ENCODE results near the gene FKBP7. TPM values are rescaled to one million over a fixed set of nuclear protein-coding genes. Genes with fewer than 3 reads are reported as not detected.
A peak's percentile ranks its signal among the peaks of the same experiment; 100 is the strongest.

FKBP7 gene
- total and polyA plus RNA-seq, 2 of the 13 experiments (the other 11 are each of a cell fraction or from before 2014, with no cell fraction given) = 12.4 to 14.8 TPM

GRCh38 chr2:178479275-178479616 lies 846 bp upstream of the FKBP7 start (continued):
- TF ChIP-seq FOXO4 (CRISPR knock-in tag; conservative IDR thresholded peaks at IDR 0.05) = 0 out of 2 replicates have a peak, but pooled peaks have one; percentile 10
- no peak for TF ChIP-seq FIP1L1 (IDR thresholded peaks at IDR 0.05; ENCODE audit: borderline replicate concordance, insufficient read depth, low read depth, low read length)
- TF ChIP-seq ADNP (CRISPR knock-in tag; IDR thresholded peaks at IDR 0.05) = no peak
- TF ChIP-seq NFIC (IDR thresholded peaks at IDR 0.05; ENCODE audit: low read length) = no peak
- no peak for TF ChIP-seq ZNF770 (CRISPR knock-in tag; IDR thresholded peaks at IDR 0.05)
- TF ChIP-seq ZNF337 (CRISPR knock-in tag; IDR thresholded peaks at IDR 0.05; ENCODE audit: borderline replicate concordance, low read depth) = no peak
- TF ChIP-seq HIVEP1 (CRISPR knock-in tag; IDR thresholded peaks at IDR 0.05) = no peak
- no peak for TF ChIP-seq NFRKB (IDR thresholded peaks at IDR 0.05)
- TF ChIP-seq ZKSCAN8 (CRISPR knock-in tag; IDR thresholded peaks at IDR 0.05; ENCODE audit: borderline replicate concordance) = no peak
- TF ChIP-seq ZNF512B (CRISPR knock-in tag; IDR thresholded peaks at IDR 0.05; ENCODE audit: borderline replicate concordance) = no peak
- TF ChIP-seq ZNF879 (CRISPR knock-in tag; IDR thresholded peaks at IDR 0.05) = no peak
- TF ChIP-seq HMG20A (CRISPR knock-in tag; IDR thresholded peaks at IDR 0.05; ENCODE audit: borderline replicate concordance) = no peak
- no peak for TF ChIP-seq HOXA5 (CRISPR knock-in tag; IDR thresholded peaks at IDR 0.05)
- TF ChIP-seq AHDC1 (CRISPR knock-in tag; IDR thresholded peaks at IDR 0.05; ENCODE audit: borderline replicate concordance) = no peak
- TF ChIP-seq FOXO1 (CRISPR knock-in tag; IDR thresholded peaks at IDR 0.05) = no peak
- no peak for TF ChIP-seq FOSL2 (CRISPR knock-in tag; IDR thresholded peaks at IDR 0.05)
- no peak for TF ChIP-seq SYNCRIP (IDR thresholded peaks at IDR 0.05; ENCODE audit: insufficient read depth, low read depth, low read length)
- TF ChIP-seq RNF2 (conservative IDR thresholded peaks at IDR 0.05; ENCODE audit: low read depth) = no peak
- no peak for TF ChIP-seq LCORL (IDR thresholded peaks at IDR 0.05)
- peak; percentile 4; the same call in 1 of the 2 replicates for TF ChIP-seq LCORL (CRISPR knock-in tag; IDR thresholded peaks at IDR 0.05)
- no peak for TF ChIP-seq ZNF136 (CRISPR knock-in tag; IDR thresholded peaks at IDR 0.05; ENCODE audit: low read depth)
